ENCODE data around the gene MYOC. TPM values are rescaled to one million over a fixed set of nuclear protein-coding genes. Genes with fewer than 3 reads are reported as not detected.

MYOC gene
- total RNA-seq, 3 donors from 2014 or later (not counting 1 experiment from before 2014, with no cell fraction given) = not detected

GRCh38 chr1:171654942-171655745 is 2.7 kb upstream of the MYOC start:
- H3K4me3 Mint-ChIP-seq = peak overlapping the region; percentile 17
- 25% methylated on average over 24 of the region's 24 CpGs for WGBS (ENCODE audit: insufficient coverage)
- Histone ChIP-seq H3K9me3 (ENCODE audit: control insufficient read depth, insufficient read depth, low read length) (no peaks in the 10 kb centered on the region), H3K36me3 (ENCODE audit: control insufficient read depth, insufficient read depth, low read length) (no peaks in the 10 kb centered on the region), H3K4me1 (ENCODE audit: control insufficient read depth, insufficient read depth, low read length) (peaks cover 7% of the 10 kb centered on the region), H3K27ac (ENCODE audit: low read length) (no peak overlapping the region), H3K4me3 (ENCODE audit: low read length) (no peak overlapping the region), H3K27me3 (ENCODE audit: control insufficient read depth, insufficient read depth, low read length) (no peaks in the 10 kb centered on the region)
- no peaks in the 10 kb centered on the region for H3K36me3 Mint-ChIP-seq
- ATAC-seq = peak; percentile 68 to 85 (median 69)
- TF ChIP-seq, protein P1, sequence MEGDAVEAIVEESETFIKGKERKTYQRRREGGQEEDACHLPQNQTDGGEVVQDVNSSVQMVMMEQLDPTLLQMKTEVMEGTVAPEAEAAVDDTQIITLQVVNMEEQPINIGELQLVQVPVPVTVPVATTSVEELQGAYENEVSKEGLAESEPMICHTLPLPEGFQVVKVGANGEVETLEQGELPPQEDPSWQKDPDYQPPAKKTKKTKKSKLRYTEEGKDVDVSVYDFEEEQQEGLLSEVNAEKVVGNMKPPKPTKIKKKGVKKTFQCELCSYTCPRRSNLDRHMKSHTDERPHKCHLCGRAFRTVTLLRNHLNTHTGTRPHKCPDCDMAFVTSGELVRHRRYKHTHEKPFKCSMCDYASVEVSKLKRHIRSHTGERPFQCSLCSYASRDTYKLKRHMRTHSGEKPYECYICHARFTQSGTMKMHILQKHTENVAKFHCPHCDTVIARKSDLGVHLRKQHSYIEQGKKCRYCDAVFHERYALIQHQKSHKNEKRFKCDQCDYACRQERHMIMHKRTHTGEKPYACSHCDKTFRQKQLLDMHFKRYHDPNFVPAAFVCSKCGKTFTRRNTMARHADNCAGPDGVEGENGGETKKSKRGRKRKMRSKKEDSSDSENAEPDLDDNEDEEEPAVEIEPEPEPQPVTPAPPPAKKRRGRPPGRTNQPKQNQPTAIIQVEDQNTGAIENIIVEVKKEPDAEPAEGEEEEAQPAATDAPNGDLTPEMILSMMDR (IDR thresholded peaks at IDR 0.05) = peak; percentile 47
- peak; percentile 59 to 69 for DNase-seq
- intact Hi-C loops (cut with micrococcal nuclease) = loop anchor here (2.0 to 5.0 kb wide), 2 partner anchors 86 to 332 kb away; no protein-coding TSS in a partner anchor
- peaks cover 0 to 11% of the 10 kb centered on the region in 2 donors for H3K4me1 Mint-ChIP-seq
- H3K27ac Mint-ChIP-seq = no peak overlapping the region
- H3K27me3 Mint-ChIP-seq (ENCODE audit: low read depth in 2 of 2) = peaks cover 37 to 61% of the 10 kb centered on the region in 2 donors
- H3K9me3 Mint-ChIP-seq = no peaks in the 10 kb centered on the region

- DNase-seq (no peak), ATAC-seq (no peak)
- no peaks in the 10 kb centered on the region for H3K9me3 Mint-ChIP-seq
- no peak overlapping the region for H3K27ac Mint-ChIP-seq
- H3K27ac ChIP-seq (ENCODE audit: low read length) = no peak overlapping the region
- no peak overlapping the region for H3K4me3 ChIP-seq (ENCODE audit: low read length)
- TF ChIP-seq, protein P1 (IDR thresholded peaks at IDR 0.05) = no peak
- H3K36me3 ChIP-seq (ENCODE audit: control insufficient read depth, insufficient read depth, low read length) = no peaks in the 10 kb centered on the region
- peaks cover 0 to 11% of the 10 kb centered on the region in 2 donors for H3K4me1 Mint-ChIP-seq
- no peaks in the 10 kb centered on the region for H3K27me3 ChIP-seq (ENCODE audit: control insufficient read depth, insufficient read depth, low read length)
- H3K4me1 ChIP-seq (ENCODE audit: control insufficient read depth, insufficient read depth, low read length) = peaks cover 7% of the 10 kb centered on the region
- H3K9me3 ChIP-seq (ENCODE audit: control insufficient read depth, insufficient read depth, low read length) = no peaks in the 10 kb centered on the region
- no peak overlapping the region for H3K4me3 Mint-ChIP-seq
- intact Hi-C loops (cut with micrococcal nuclease) = loop anchor here (2.0 to 5.0 kb wide), 2 partner anchors 86 to 333 kb away; no protein-coding TSS in a partner anchor
- WGBS (ENCODE audit: insufficient coverage) = 70% methylated on average over 8 of the region's 8 CpGs
- H3K27me3 Mint-ChIP-seq (ENCODE audit: low read depth in 2 of 2) = peaks cover 37 to 65% of the 10 kb centered on the region in 2 donors
- no peaks in the 10 kb centered on the region for H3K36me3 Mint-ChIP-seq
Measured at GRCh38 chr1:171654201-171654941, 1.9 kb upstream of the MYOC start.

DNA sequence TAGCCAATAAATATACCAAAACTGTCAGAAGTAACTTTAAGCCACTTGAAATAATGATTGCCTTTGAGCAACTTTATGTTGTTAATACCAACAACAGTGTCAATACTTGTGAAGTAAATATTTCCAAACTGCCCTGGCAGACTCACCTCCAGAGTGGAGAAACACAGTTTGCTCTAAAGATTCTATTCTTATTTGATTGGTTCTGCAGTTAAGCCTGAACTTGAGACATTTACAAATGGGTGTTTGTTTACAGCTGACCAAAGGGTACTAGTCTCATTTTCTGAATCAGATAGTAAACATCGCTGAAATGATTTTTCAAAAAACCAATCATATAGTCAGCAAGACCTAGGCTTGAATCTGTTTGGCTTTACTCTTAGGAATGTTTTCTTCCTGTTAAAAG is 1.3 kb upstream of the MYOC start:
- intact Hi-C loops (cut with micrococcal nuclease) = loop anchor here (2.0 to 5.0 kb wide), 2 partner anchors 87 to 334 kb away; no protein-coding TSS in a partner anchor
- TF ChIP-seq, protein P1 (IDR thresholded peaks at IDR 0.05) = no peak
- H3K27me3 Mint-ChIP-seq (ENCODE audit: low read depth in 2 of 2) = peaks cover 37 to 65% of the 10 kb centered on the region in 2 donors

More for the DNA sequence above, 1.3 kb upstream of the MYOC start:
- H3K4me1 ChIP-seq (ENCODE audit: control insufficient read depth, insufficient read depth, low read length) = peaks cover 7% of the 10 kb centered on the region
- no peaks in the 10 kb centered on the region for H3K9me3 ChIP-seq (ENCODE audit: control insufficient read depth, insufficient read depth, low read length)
- H3K4me1 Mint-ChIP-seq = peaks cover 0 to 11% of the 10 kb centered on the region in 2 donors
- no peaks in the 10 kb centered on the region for H3K36me3 ChIP-seq (ENCODE audit: control insufficient read depth, insufficient read depth, low read length)
- DNase-seq = no peak
- H3K4me3 Mint-ChIP-seq = no peak overlapping the region
- ATAC-seq = no peak
- H3K27me3 ChIP-seq (ENCODE audit: control insufficient read depth, insufficient read depth, low read length) = no peaks in the 10 kb centered on the region
- H3K27ac ChIP-seq (ENCODE audit: low read length) = no peak overlapping the region
- WGBS (ENCODE audit: insufficient coverage) = 100% methylated on average over 1 of the region's 1 CpG
- H3K27ac Mint-ChIP-seq = no peak overlapping the region
- no peaks in the 10 kb centered on the region for H3K9me3 Mint-ChIP-seq
- H3K36me3 Mint-ChIP-seq = no peaks in the 10 kb centered on the region
- H3K4me3 ChIP-seq (ENCODE audit: low read length) = no peak overlapping the region
